ENCODE measurements around the gene AKIRIN1.
"Not testable (repeated sequence)": the region's sequence is repeated elsewhere in the genome, so short reads cannot be mapped to it uniquely, and the experiment has no call there.

AKIRIN1 gene

DNA sequence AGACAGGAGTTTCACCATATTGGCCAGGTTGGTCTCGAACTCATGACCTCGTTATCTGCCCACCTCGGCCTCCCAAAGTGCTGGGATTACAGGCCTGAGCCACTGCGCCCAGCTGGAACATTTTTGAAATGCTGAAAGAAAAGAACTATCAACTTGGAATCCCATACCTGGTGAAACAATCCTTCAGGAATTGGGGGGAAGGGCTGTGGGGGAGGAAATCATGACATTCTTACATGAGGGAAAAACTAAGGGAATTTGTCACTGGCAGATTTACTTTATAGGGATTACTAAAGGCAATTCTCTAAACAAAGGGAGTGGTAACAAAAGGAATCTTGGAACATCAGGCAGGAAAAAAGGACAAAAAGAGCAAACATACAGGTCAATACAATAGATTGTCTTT, 60.9 kb downstream of the AKIRIN1 start:
- no peaks in the 10 kb centered on the region for H3K4me1 ChIP-seq (ENCODE audit: insufficient read depth, low read length, severe bottlenecking)
- no peak overlapping the region for H2AFZ ChIP-seq (ENCODE audit: low read length)
- no peaks in the 10 kb centered on the region for H3F3A ChIP-seq (ENCODE audit: insufficient read depth, low read length)
- H4K20me1 ChIP-seq (ENCODE audit: insufficient read depth, low read length) = no peaks in the 10 kb centered on the region
- H3K4me2 ChIP-seq (ENCODE audit: low read length) = no peak overlapping the region
- TF ChIP-seq, protein P1, sequence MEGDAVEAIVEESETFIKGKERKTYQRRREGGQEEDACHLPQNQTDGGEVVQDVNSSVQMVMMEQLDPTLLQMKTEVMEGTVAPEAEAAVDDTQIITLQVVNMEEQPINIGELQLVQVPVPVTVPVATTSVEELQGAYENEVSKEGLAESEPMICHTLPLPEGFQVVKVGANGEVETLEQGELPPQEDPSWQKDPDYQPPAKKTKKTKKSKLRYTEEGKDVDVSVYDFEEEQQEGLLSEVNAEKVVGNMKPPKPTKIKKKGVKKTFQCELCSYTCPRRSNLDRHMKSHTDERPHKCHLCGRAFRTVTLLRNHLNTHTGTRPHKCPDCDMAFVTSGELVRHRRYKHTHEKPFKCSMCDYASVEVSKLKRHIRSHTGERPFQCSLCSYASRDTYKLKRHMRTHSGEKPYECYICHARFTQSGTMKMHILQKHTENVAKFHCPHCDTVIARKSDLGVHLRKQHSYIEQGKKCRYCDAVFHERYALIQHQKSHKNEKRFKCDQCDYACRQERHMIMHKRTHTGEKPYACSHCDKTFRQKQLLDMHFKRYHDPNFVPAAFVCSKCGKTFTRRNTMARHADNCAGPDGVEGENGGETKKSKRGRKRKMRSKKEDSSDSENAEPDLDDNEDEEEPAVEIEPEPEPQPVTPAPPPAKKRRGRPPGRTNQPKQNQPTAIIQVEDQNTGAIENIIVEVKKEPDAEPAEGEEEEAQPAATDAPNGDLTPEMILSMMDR (IDR thresholded peaks at IDR 0.05; ENCODE audit: low read length) = no peak
- TF ChIP-seq EZH2 (IDR thresholded peaks at IDR 0.05; ENCODE audit: borderline replicate concordance, low read length) = no peak
- H3K9me2 ChIP-seq (ENCODE audit: low read depth, low read length) = no peaks in the 10 kb centered on the region
- H3K27me3 ChIP-seq (ENCODE audit: insufficient read depth, low read length) = no peaks in the 10 kb centered on the region
- H3K27ac ChIP-seq (ENCODE audit: low read depth, low read length, poor library complexity, severe bottlenecking) = no peak overlapping the region
- peaks cover 4% of the 10 kb centered on the region for H3K36me3 ChIP-seq (ENCODE audit: insufficient read depth, low read length)
- H3K79me2 ChIP-seq (ENCODE audit: insufficient read depth, low read length) = no peaks in the 10 kb centered on the region
- no peaks in the 10 kb centered on the region for H3K9me3 ChIP-seq (ENCODE audit: low read length)
- H3K9ac ChIP-seq (ENCODE audit: low read length) = no peak overlapping the region
- H3K4me3 ChIP-seq (ENCODE audit: low read depth, low read length, poor library complexity, severe bottlenecking) = no peak overlapping the region

DNA sequence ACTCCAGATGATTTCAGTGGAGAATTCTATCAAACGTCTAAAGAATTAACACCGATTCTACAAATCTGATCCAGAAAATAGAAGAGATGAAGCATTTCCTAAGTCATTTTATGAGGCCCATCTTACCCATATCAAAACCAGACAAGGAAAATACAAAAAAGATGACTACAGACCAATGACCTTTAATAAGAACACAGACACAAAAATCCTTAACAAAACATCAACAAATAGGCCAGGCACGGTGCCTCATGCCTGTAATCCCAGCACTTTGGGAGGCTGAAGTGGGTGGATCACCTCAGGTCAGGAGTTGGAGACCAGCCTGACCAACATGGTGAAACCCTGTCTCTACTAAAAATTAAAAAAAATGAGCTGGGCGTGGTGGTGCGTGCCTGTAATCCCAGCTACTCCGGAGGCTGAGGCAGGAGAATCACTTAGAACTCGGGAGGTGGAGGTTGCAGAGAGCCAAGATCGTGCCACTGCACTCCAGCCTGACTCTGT, 64.2 kb downstream of the AKIRIN1 start:
- not testable (repeated sequence) for H3K27me3 ChIP-seq (ENCODE audit: insufficient read depth, low read length); H3K4me3 ChIP-seq (ENCODE audit: low read depth, low read length, poor library complexity, severe bottlenecking); H3K79me2 ChIP-seq (ENCODE audit: insufficient read depth, low read length); H3K9ac ChIP-seq (ENCODE audit: low read length); H3K9me2 ChIP-seq (ENCODE audit: low read depth, low read length); H3K36me3 ChIP-seq (ENCODE audit: insufficient read depth, low read length); H3F3A ChIP-seq (ENCODE audit: insufficient read depth, low read length); H2AFZ ChIP-seq (ENCODE audit: low read length); H4K20me1 ChIP-seq (ENCODE audit: insufficient read depth, low read length); H3K27ac ChIP-seq (ENCODE audit: low read depth, low read length, poor library complexity, severe bottlenecking); H3K4me1 ChIP-seq (ENCODE audit: insufficient read depth, low read length, severe bottlenecking); H3K4me2 ChIP-seq (ENCODE audit: low read length); H3K9me3 ChIP-seq (ENCODE audit: low read length)

All from OCI-LY1 (cell line).